Muscle of leg (tissue), 11 donors: Measurements from ENCODE around the gene ELMO3. TPM values are rescaled to one million over a fixed set of nuclear protein-coding genes. Genes with fewer than 3 reads are reported as not detected.

Source experiments
- DNase-seq: peaks from one replicate; pipeline ENCODE4 v3.0.0; 2013
- H3K27ac ChIP-seq: one replicate; pipeline ENCODE4 v1.5.1; 2013; ENCODE audit warnings: mild to moderate bottlenecking, low read length, control low read depth
- H3K27me3 ChIP-seq: one replicate; pipeline ENCODE4 v1.6.1; 2013; ENCODE audit warnings: low read length; ENCODE audit not compliant: control insufficient read depth, insufficient read depth
- H3K36me3 ChIP-seq: one replicate; pipeline ENCODE4 v1.6.1; 2013; ENCODE audit warnings: low read length; ENCODE audit not compliant: control insufficient read depth, insufficient read depth
- H3K4me1 ChIP-seq: one replicate; pipeline ENCODE4 v1.6.1; 2013; ENCODE audit warnings: low read length; ENCODE audit not compliant: control insufficient read depth, insufficient read depth
- H3K4me3 ChIP-seq: one replicate; pipeline ENCODE4 v1.5.1; 2013; ENCODE audit warnings: low read length, control low read depth
- H3K9me3 ChIP-seq: replicated peaks from 2 replicates; pipeline ENCODE4 v1.6.1; 2013; ENCODE audit warnings: low read depth, low read length; ENCODE audit not compliant: control insufficient read depth
- WGBS: methylation state at CpG from one replicate; pipeline ENCODE4 v1.1.5; 2013; ENCODE audit warnings: missing lambda C conversion rate; ENCODE audit not compliant: insufficient coverage; 5-methylcytosine and 5-hydroxymethylcytosine counted together
- polyA plus RNA-seq, 8 donors: library from polyadenylated mRNA; unstranded; fragments of 120-200 nt; gene quantifications; one replicate each; pipeline versions ENCODE4 v1.2.1 to v1.2.3, GENCODE V29; 2013; ENCODE audit warnings: inconsistent platforms in 1 of 8, low replicate concordance in 1 of 8; ENCODE audit not compliant: insufficient read length in 8 of 8, insufficient read depth in 1 of 8
- total RNA-seq: library from RNA; stranded (reverse); fragments of 120-200 nt; gene quantifications from one replicate; pipeline ENCODE4 v1.2.4, GENCODE V29; 2013

Gene ELMO3
- total and polyA plus RNA-seq, 9 donors = 0.68 to 3.3 (median 1.3) TPM

DNA sequence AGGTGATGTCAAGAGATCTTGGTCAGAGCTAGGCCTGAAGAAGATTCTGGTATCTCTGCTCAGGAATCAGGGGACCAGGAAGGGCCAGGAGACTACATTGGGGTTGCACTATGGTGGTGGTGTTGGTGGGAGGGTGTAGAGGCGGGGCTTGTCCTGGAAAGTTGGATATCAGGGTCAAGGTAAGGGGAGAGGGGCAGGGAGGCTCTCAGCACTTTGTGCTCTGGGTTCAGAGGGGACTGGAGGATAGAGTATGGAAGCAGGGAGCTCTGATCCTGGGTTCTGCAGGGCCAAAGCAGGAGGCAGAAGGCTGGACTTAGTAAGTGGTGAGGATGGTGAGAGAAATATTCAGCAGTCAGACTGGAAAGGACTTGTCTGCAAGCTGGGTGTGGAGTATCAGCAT lies 25.6 kb upstream of the ELMO3 start:
- Histone ChIP-seq H3K27me3 (peaks cover 90% of the 10 kb centered on the region), H3K4me1 (peaks cover 63% of the 10 kb centered on the region), H3K4me3 (peak overlapping the region; percentile 38), H3K36me3 (peaks cover 11% of the 10 kb centered on the region), H3K9me3 (no peaks in the 10 kb centered on the region), H3K27ac (peak overlapping the region; percentile 17)
- DNase-seq = no peak
- 69% methylated on average over 1 of the region's 1 CpG for WGBS

DNA sequence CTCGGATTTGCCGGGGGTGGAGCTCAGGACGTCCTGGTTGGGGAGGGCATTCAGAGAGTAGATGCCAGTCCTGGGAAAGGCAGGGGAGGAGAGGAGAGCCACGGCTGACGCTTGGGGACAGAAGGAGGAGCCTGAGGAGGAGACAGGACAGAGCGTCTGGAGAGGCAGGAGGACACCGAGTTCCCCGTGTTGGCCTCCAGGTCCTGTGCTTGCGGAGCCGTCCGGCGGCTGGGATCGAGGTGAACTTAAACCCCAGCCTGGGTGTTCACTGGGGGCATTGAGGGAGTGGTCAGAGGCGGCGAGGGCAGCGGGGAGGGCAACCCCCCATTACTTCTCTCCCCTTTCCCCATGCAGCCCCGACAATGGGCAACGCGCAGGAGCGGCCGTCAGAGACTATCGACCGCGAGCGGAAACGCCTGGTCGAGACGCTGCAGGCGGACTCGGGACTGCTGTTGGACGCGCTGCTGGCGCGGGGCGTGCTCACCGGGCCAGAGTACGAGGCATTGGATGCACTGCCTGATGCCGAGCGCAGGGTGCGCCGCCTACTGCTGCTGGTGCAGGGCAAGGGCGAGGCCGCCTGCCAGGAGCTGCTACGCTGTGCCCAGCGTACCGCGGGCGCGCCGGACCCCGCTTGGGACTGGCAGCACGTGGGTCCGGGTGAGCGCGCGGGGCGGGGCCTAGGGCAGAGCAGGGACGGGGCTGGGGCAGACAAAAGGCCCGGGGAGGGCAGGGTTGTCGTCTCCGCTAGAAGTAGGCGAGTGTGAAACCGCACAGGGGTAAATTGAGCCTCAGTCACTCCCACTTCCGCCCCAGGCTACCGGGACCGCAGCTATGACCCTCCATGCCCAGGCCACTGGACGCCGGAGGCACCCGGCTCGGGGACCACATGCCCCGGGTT lies 24.9 kb upstream of the ELMO3 start:
- DNase-seq = peak; percentile 77

DNA sequence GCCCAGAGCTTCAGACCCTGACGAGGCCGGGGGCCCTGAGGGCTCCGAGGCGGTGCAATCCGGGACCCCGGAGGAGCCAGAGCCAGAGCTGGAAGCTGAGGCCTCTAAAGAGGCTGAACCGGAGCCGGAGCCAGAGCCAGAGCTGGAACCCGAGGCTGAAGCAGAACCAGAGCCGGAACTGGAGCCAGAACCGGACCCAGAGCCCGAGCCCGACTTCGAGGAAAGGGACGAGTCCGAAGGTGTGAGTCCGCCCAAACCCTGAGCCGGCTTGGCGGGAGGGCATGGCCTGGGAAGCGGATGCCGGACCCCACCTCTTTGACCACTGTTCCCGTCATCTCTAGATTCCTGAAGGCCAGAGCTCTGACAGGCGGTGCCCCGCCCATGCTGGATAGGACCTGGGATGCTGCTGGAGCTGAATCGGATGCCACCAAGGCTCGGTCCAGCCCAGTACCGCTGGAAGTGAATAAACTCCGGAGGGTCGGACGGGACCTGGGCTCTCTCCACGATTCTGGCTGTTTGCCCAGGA lies 24.2 kb upstream of the ELMO3 start:
- H3K4me3 ChIP-seq = peak overlapping the region; percentile 38
- H3K9me3 ChIP-seq = no peaks in the 10 kb centered on the region
- peaks cover 11% of the 10 kb centered on the region for H3K36me3 ChIP-seq
- H3K27me3 ChIP-seq = peaks cover 75% of the 10 kb centered on the region
- H3K4me1 ChIP-seq = peaks cover 54% of the 10 kb centered on the region
- DNase-seq = no peak
- H3K27ac ChIP-seq = peak overlapping the region; percentile 62
- 21% methylated on average over 31 of the region's 31 CpGs for WGBS

More for the DNA sequence above, 24.9 kb upstream of the ELMO3 start:
- WGBS = 1% methylated on average over 58 of the region's 71 CpGs
- no peaks in the 10 kb centered on the region for H3K9me3 ChIP-seq
- H3K4me1 ChIP-seq = peaks cover 62% of the 10 kb centered on the region
- H3K36me3 ChIP-seq = peaks cover 11% of the 10 kb centered on the region
- H3K27ac ChIP-seq = peak overlapping the region; percentile 62
- H3K27me3 ChIP-seq = peaks cover 83% of the 10 kb centered on the region
- H3K4me3 ChIP-seq = peak overlapping the region; percentile 38

DNA sequence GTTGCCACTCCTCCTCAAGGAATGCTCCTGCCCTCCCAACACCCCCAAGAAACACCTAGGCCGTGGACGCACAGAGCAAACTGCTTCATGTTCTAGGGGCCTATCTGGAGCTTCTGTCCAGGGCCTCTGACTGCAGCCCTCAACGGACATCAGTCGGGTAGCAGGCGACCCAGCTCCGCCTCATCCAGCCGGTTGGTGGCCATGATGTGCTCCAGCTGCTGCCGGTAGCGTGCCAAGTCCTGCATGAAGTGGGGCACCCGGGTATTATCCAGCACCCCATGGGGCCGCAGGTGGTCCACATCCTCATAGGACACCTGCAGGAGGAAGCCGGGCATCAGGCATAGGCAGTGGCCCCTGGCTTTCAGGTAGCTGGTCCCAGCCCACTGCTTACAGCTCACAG lies 22.3 kb upstream of the ELMO3 start:
- Histone ChIP-seq H3K27me3 (peaks cover 58% of the 10 kb centered on the region), H3K9me3 (no peaks in the 10 kb centered on the region), H3K4me1 (peaks cover 39% of the 10 kb centered on the region), H3K36me3 (peaks cover 18% of the 10 kb centered on the region), H3K4me3 (no peak overlapping the region), H3K27ac (no peak overlapping the region)
- DNase-seq = no peak
- WGBS = 84% methylated on average over 12 of the region's 12 CpGs

- Histone ChIP-seq H3K27ac (no peak overlapping the region), H3K36me3 (peaks cover 18% of the 10 kb centered on the region), H3K27me3 (peaks cover 46% of the 10 kb centered on the region), H3K9me3 (no peaks in the 10 kb centered on the region), H3K4me3 (peak overlapping the region; percentile 26), H3K4me1 (peaks cover 42% of the 10 kb centered on the region)
- DNase-seq = peak; percentile 74
- WGBS = 3% methylated on average over 73 of the region's 73 CpGs
Measured at GRCh38 chr16:67177743-67178699, 20.9 kb upstream of the ELMO3 start.

DNA sequence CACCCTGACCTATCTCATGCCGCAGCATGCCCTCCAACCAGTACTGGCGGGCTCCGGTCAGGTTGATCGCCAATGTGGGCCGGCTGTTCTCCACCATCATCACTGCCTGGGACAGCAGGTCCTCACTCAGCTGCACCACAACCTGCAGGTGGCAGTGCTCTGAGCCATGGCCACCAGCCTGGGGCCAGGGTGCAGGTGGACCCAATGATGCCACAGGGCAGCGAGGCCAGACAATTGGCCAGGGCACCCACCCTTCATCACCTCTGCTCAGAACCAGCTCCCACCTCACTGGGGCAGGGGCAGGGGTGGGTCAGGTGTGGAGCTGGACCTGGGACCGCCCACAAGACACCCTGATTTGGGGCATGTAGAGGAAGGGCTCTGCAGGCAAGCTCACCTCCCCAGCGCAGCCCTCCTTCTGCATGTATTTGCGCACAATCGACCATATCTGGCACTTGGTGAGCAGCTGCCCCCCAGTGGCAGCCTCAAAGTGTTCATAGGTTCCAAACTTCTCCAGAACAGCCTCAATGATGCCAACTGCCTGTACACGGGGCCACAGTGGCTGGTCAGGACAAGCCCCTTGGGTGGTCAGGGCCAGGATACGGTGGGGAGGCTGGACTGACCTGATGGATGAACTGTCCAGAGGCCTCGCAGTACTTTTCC lies 19.4 kb upstream of the ELMO3 start:
- Histone ChIP-seq H3K27ac (no peak overlapping the region), H3K4me3 (no peak overlapping the region), H3K9me3 (no peaks in the 10 kb centered on the region), H3K27me3 (peaks cover 31% of the 10 kb centered on the region), H3K36me3 (peaks cover 18% of the 10 kb centered on the region), H3K4me1 (peaks cover 37% of the 10 kb centered on the region)
- DNase-seq = no peak
- 81% methylated on average over 8 of the region's 13 CpGs for WGBS

DNA sequence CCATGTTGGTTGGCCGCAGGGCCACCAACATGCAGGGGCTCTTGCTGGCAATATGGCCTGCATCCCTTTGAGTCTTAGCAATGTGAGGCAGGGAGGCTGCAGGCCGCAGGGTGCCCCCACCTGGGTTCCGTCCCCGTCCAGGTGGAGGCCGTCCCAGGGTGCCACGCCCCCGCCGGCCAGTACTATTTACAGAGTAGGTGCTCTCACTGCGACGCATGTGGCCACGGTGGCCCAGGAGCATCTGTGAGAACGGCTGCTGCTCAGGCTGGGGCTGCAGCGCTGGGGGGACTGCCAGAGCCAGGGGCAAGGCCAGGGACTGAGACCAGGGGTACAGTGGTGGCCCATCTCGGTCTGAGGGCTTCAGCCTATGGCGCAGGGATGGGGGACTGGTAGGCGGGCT lies 18.8 kb upstream of the ELMO3 start:
- 90% methylated on average over 15 of the region's 16 CpGs for WGBS
- peaks cover 25% of the 10 kb centered on the region for H3K27me3 ChIP-seq
- no peak for DNase-seq
- peaks cover 18% of the 10 kb centered on the region for H3K36me3 ChIP-seq
- peaks cover 37% of the 10 kb centered on the region for H3K4me1 ChIP-seq
- no peaks in the 10 kb centered on the region for H3K9me3 ChIP-seq
- no peak overlapping the region for H3K4me3 ChIP-seq
- H3K27ac ChIP-seq = no peak overlapping the region

GRCh38 chr16:67181346-67181745 lies 17.6 kb upstream of the ELMO3 start:
- Histone ChIP-seq H3K27me3 (peaks cover 13% of the 10 kb centered on the region), H3K27ac (no peak overlapping the region), H3K36me3 (peaks cover 10% of the 10 kb centered on the region), H3K4me1 (peaks cover 44% of the 10 kb centered on the region), H3K4me3 (no peak overlapping the region), H3K9me3 (no peaks in the 10 kb centered on the region)
- DNase-seq = no peak
- 18% methylated on average over 2 of the region's 2 CpGs for WGBS

GRCh38 chr16:67182288-67182687 lies 16.6 kb upstream of the ELMO3 start:
- Histone ChIP-seq H3K36me3 (peaks cover 7% of the 10 kb centered on the region), H3K27me3 (peaks cover 5% of the 10 kb centered on the region), H3K27ac (no peak overlapping the region), H3K4me1 (peaks cover 53% of the 10 kb centered on the region), H3K4me3 (no peak overlapping the region), H3K9me3 (no peaks in the 10 kb centered on the region)
- DNase-seq = no peak
- 80% methylated on average over 2 of the region's 2 CpGs for WGBS
